PC-9 (cell line): Measurements from ENCODE around the gene YPEL2. TPM values are rescaled to one million over a fixed set of nuclear protein-coding genes. Genes with fewer than 3 reads are reported as not detected.
A peak's percentile ranks its signal among the peaks of the same experiment; 100 is the strongest.

Source experiments
- BruUV-seq: library from RNA; stranded (reverse); fragments of 400-500 nt; replicated peaks from 2 replicates; lab custom pipeline; 2021; lab: Mats Ljungman, UMichigan
- CTCF ChIA-PET: fragments of 300-600 bp; sonication (Branson Sonifier 250); formaldehyde crosslinking; loops from one replicate; lab custom pipeline; 2022; ENCODE audit warnings: antibody characterized with exemption; lab: Charles Lee
- POLR2A ChIA-PET: fragments of 300-600 bp; sonication (Branson Sonifier 250); formaldehyde crosslinking; loops from one replicate; lab custom pipeline; 2022; ENCODE audit warnings: antibody characterized with exemption; ENCODE audit not compliant: unreplicated experiment; lab: Charles Lee
- DNase-seq, 2 experiments: peaks; one replicate each; pipeline versions ENCODE4 v3.0.0 to v3.0.0-alpha.2; 2015 to 2022; ENCODE audit warnings: mixed read lengths in 1 of 2
- H2AFZ ChIP-seq: fragments of 200-600 bp; sonication (generic); 2 replicates; pipeline ENCODE4 v1.8.1; 2017; ENCODE audit warnings: antibody characterized with exemption
- H3F3A ChIP-seq: fragments of 200-600 bp; sonication (generic); 2 replicates; pipeline ENCODE4 v1.8.1; 2017; ENCODE audit warnings: antibody characterized with exemption, mild to moderate bottlenecking, low read depth; ENCODE audit not compliant: insufficient read depth
- H3K27ac ChIP-seq: fragments of 200-600 bp; sonication (generic); 2 replicates; pipeline ENCODE4 v1.6.1; 2016; ENCODE audit warnings: mixed run types
- H3K27me3 ChIP-seq: fragments of 200-600 bp; sonication (generic); 2 replicates; pipeline ENCODE4 v1.6.1; 2016; ENCODE audit warnings: low read depth, mixed run types; ENCODE audit not compliant: insufficient read depth
- H3K36me3 ChIP-seq: fragments of 200-600 bp; sonication (generic); 2 replicates; pipeline ENCODE4 v1.6.1; 2016; ENCODE audit warnings: low read depth, mixed run types
- H3K4me1 ChIP-seq: fragments of 200-600 bp; sonication (generic); replicated peaks from 2 replicates; pipeline ENCODE4 v1.6.1; 2016; ENCODE audit warnings: mixed run types; ENCODE audit not compliant: insufficient read depth
- H3K4me2 ChIP-seq: fragments of 200-600 bp; sonication (generic); 2 replicates; pipeline ENCODE4 v1.6.1; 2017; ENCODE audit warnings: mixed run types
- H3K4me3 ChIP-seq: fragments of 200-600 bp; sonication (generic); 2 replicates; pipeline ENCODE4 v1.6.1; 2016; ENCODE audit warnings: mixed run types
- H3K79me2 ChIP-seq: fragments of 200-600 bp; sonication (generic); 2 replicates; pipeline ENCODE4 v1.6.1; 2017; ENCODE audit warnings: low read depth, mixed run types
- H3K9me2 ChIP-seq: fragments of 200-600 bp; sonication (generic); 2 replicates; pipeline ENCODE4 v1.8.1; 2017; ENCODE audit warnings: mild to moderate bottlenecking; ENCODE audit not compliant: insufficient read depth
- H3K9me3 ChIP-seq: fragments of 200-600 bp; sonication (generic); 2 replicates; pipeline ENCODE4 v1.8.1; 2016; ENCODE audit warnings: low read depth; ENCODE audit not compliant: insufficient read depth
- H4K20me1 ChIP-seq: fragments of 200-600 bp; sonication (generic); 2 replicates; pipeline ENCODE4 v1.8.1; 2017; ENCODE audit not compliant: insufficient read depth
- EZH2 ChIP-seq: fragments of 200-600 bp; sonication (generic); IDR thresholded peaks from 2 replicates; pipeline ENCODE4 v1.8.0; 2017; ENCODE audit warnings: antibody characterized with exemption, low read depth
- intact Hi-C: fragments of 100-400 bp; cut with micrococcal nuclease; formaldehyde crosslinking; loops from one replicate; pipeline ENCODE4 v1.10.0; 2022; ENCODE audit not compliant: unreplicated experiment
- total RNA-seq: library from RNA; stranded (reverse); gene quantifications from 2 replicates; pipeline ENCODE4 v1.2.3, GENCODE V29; 2021
- TF ChIP-seq, protein P1 (sequence below): fragments of 200-600 bp; sonication (generic); conservative IDR thresholded peaks from 2 replicates; pipeline ENCODE4 v1.6.1; 2017; ENCODE audit warnings: mixed run types, antibody characterized with exemption, mild to moderate bottlenecking, moderate library complexity

The YPEL2 gene
- total RNA-seq, 1 experiment from 2014 or later = 12.9 TPM

DNA sequence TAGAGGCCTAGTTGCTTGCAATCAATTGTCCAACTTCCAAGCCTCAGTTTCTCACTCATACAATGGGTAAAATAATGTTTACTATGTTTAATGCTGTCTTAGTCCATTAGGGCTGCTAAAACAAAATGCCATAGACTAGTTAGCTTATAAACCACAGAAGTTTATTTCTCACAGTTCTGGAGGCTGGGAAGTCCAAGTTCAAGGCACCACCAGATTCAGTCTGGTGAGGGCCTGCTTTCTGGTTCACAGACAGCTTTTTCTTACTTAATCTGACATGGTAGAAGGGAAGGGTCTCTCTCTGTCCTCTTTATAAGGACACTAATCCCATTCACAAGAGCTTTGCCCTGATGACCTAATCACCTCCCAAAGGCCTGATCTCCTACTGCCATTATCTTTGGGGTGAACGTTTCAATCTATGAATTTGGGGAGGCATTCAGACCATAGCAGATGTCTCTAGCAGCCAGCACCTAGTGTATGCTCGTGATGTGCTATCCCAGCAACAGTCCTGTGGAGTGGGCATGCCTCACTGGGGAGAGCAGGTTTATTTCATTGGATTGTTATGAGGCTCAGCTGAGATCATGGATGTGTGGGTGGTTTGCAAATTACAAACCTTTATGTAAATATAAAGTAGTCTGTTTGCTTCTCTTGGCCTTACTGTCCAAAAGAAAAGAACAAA is 25.2 kb downstream of the YPEL2 start:
- H3K9me2 ChIP-seq = no peaks in the 10 kb centered on the region
- H3K79me2 ChIP-seq = no peaks in the 10 kb centered on the region
- H3K4me2 ChIP-seq = no peak overlapping the region
- intact Hi-C loops = no loop called here
- H3K9me3 ChIP-seq = no peaks in the 10 kb centered on the region
- CTCF ChIA-PET = no interaction called here
- H3K27ac ChIP-seq = no peak overlapping the region
- TF ChIP-seq, protein P1, sequence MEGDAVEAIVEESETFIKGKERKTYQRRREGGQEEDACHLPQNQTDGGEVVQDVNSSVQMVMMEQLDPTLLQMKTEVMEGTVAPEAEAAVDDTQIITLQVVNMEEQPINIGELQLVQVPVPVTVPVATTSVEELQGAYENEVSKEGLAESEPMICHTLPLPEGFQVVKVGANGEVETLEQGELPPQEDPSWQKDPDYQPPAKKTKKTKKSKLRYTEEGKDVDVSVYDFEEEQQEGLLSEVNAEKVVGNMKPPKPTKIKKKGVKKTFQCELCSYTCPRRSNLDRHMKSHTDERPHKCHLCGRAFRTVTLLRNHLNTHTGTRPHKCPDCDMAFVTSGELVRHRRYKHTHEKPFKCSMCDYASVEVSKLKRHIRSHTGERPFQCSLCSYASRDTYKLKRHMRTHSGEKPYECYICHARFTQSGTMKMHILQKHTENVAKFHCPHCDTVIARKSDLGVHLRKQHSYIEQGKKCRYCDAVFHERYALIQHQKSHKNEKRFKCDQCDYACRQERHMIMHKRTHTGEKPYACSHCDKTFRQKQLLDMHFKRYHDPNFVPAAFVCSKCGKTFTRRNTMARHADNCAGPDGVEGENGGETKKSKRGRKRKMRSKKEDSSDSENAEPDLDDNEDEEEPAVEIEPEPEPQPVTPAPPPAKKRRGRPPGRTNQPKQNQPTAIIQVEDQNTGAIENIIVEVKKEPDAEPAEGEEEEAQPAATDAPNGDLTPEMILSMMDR = no peak
- TF ChIP-seq EZH2 = no peak
- H4K20me1 ChIP-seq = no peaks in the 10 kb centered on the region
- POLR2A ChIA-PET = no interaction called here
- H2AFZ ChIP-seq = no peak overlapping the region
- BruUV-seq = no TSS peak
- H3K4me1 ChIP-seq = peaks cover 14% of the 10 kb centered on the region
- no peak for DNase-seq
- no peak overlapping the region for H3K4me3 ChIP-seq
- H3K36me3 ChIP-seq = no peaks in the 10 kb centered on the region
- peaks cover 12% of the 10 kb centered on the region for H3F3A ChIP-seq
- H3K27me3 ChIP-seq = no peaks in the 10 kb centered on the region

GRCh38 chr17:59357219-59357697 is 25.8 kb downstream of the YPEL2 start:
- Histone ChIP-seq H3K4me3 (no peak overlapping the region), H3K36me3 (no peaks in the 10 kb centered on the region), H3K4me1 (peaks cover 19% of the 10 kb centered on the region), H3F3A (peaks cover 18% of the 10 kb centered on the region), H3K9me2 (no peaks in the 10 kb centered on the region), H3K79me2 (no peaks in the 10 kb centered on the region), H3K27me3 (no peaks in the 10 kb centered on the region), H2AFZ (no peak overlapping the region), H3K27ac (no peak overlapping the region), H3K4me2 (no peak overlapping the region), H3K9me3 (no peaks in the 10 kb centered on the region), H4K20me1 (no peaks in the 10 kb centered on the region)
- TF ChIP-seq EZH2 = no peak
- TF ChIP-seq, protein P1 = no peak
- no peak for DNase-seq
- ChIA-PET CTCF (no interaction called here), POLR2A (interaction anchor here (0.6 kb wide), 1 partner anchor 8 kb away, joined by 3 read pairs; no protein-coding TSS in a partner anchor)
- intact Hi-C loops = no loop called here
- no TSS peak for BruUV-seq

- intact Hi-C loops = no loop called here
- H3K79me2 ChIP-seq = no peaks in the 10 kb centered on the region
- no peaks in the 10 kb centered on the region for H3K36me3 ChIP-seq
- no peaks in the 10 kb centered on the region for H3K27me3 ChIP-seq
- ChIA-PET POLR2A (interaction anchor here (0.6 kb wide), 1 partner anchor 8 kb away, joined by 3 read pairs; no protein-coding TSS in a partner anchor), CTCF (no interaction called here)
- no peak overlapping the region for H3K4me2 ChIP-seq
- H3F3A ChIP-seq = peaks cover 24% of the 10 kb centered on the region
- DNase-seq = peak in 1 of 2 experiments; percentile 40
- no peaks in the 10 kb centered on the region for H4K20me1 ChIP-seq
- TF ChIP-seq, protein P1 = no peak
- no peak for TF ChIP-seq EZH2
- H3K27ac ChIP-seq = peak overlapping the region; percentile 9; the same call in 1 of the 2 replicates
- BruUV-seq = no TSS peak
- H3K4me3 ChIP-seq = no peak overlapping the region
- H3K4me1 ChIP-seq = peaks cover 26% of the 10 kb centered on the region
- H2AFZ ChIP-seq = no peak overlapping the region
- no peaks in the 10 kb centered on the region for H3K9me3 ChIP-seq
- H3K9me2 ChIP-seq = no peaks in the 10 kb centered on the region
These were observed 26.5 kb downstream of the YPEL2 start for GRCh38 chr17:59357929-59358328.
